Measurements from ENCODE around the gene PXYLP1. TPM values are rescaled to one million over a fixed set of nuclear protein-coding genes. Genes with fewer than 3 reads are reported as not detected.

PXYLP1 gene
- total and polyA plus RNA-seq, 2 donors (not counting 1 experiment from before 2014, with no cell fraction given) = 1.4 to 4.5 TPM

GRCh38 chr3:141288336-141288990, 56.8 kb downstream of the PXYLP1 start:
- TF ChIP-seq EZH2 (IDR thresholded peaks at IDR 0.05; ENCODE audit: borderline replicate concordance, insufficient read depth, low read depth, low read length, poor library complexity, severe bottlenecking) = no peak
- no peak for TF ChIP-seq CTCF (IDR thresholded peaks at IDR 0.05)
- ATAC-seq (ENCODE audit: low read depth) = no peak
- Histone ChIP-seq H2AFZ (ENCODE audit: insufficient read depth, low read depth, low read length, poor library complexity, severe bottlenecking) (no peak overlapping the region), H3K9me3 (ENCODE audit: control extremely low read depth in 1 of 3, control insufficient read depth in 2 of 3, insufficient read depth in 1 of 3, low read length in 2 of 3) (no peaks in the 10 kb centered on the region), H3K4me3 (ENCODE audit: control extremely low read depth in 1 of 5, extremely low read depth in 1 of 5, insufficient read depth in 1 of 5, low read depth in 2 of 5, low read length in 4 of 5) (no peak overlapping the region), H3K27me3 (replicated peaks in 1 of 4; ENCODE audit: control extremely low read depth in 1 of 4, control insufficient read depth in 3 of 4, insufficient read depth in 4 of 4, low read length in 3 of 4) (no peaks in the 10 kb centered on the region), H4K20me1 (ENCODE audit: control insufficient read depth, insufficient read depth, low read length, poor library complexity, severe bottlenecking) (no peaks in the 10 kb centered on the region), H3K36me3 (replicated peaks in 1 of 2; ENCODE audit: control extremely low read depth in 1 of 2, control insufficient read depth in 1 of 2, extremely low read depth in 1 of 2, insufficient read depth in 2 of 2, low read length in 1 of 2) (no peaks in the 10 kb centered on the region), H3K79me2 (ENCODE audit: control insufficient read depth, insufficient read depth, low read length) (no peaks in the 10 kb centered on the region), H3K9ac (ENCODE audit: low read length) (no peak overlapping the region), H3K4me1 (ENCODE audit: control insufficient read depth in 2 of 2, insufficient read depth in 2 of 2, low read length in 2 of 2) (no peaks in the 10 kb centered on the region), H3K27ac (ENCODE audit: low read length in 2 of 2) (no peak overlapping the region), H3K4me2 (replicated peaks; ENCODE audit: low read depth, low read length, poor library complexity, severe bottlenecking) (no peak overlapping the region)
- 76% methylated on average over 3 of the region's 7 CpGs for WGBS (ENCODE audit: insufficient coverage)
- Mint-ChIP-seq H3K4me3 (no peak overlapping the region), H3K9me3 (ENCODE audit: insufficient read depth) (no peaks in the 10 kb centered on the region), H3K27ac (no peak overlapping the region), H3K4me1 (peaks cover 2% of the 10 kb centered on the region), H3K27me3 (no peaks in the 10 kb centered on the region)
- ChIA-PET POLR2A (no interaction called here), CTCF (interaction anchor here (0.6 kb wide), 1 partner anchor 172 kb away, joined by 3 read pairs; no protein-coding TSS in a partner anchor)
- intact Hi-C loops (cut with micrococcal nuclease) = no loop called here
- DNase-seq = no peak

DNA sequence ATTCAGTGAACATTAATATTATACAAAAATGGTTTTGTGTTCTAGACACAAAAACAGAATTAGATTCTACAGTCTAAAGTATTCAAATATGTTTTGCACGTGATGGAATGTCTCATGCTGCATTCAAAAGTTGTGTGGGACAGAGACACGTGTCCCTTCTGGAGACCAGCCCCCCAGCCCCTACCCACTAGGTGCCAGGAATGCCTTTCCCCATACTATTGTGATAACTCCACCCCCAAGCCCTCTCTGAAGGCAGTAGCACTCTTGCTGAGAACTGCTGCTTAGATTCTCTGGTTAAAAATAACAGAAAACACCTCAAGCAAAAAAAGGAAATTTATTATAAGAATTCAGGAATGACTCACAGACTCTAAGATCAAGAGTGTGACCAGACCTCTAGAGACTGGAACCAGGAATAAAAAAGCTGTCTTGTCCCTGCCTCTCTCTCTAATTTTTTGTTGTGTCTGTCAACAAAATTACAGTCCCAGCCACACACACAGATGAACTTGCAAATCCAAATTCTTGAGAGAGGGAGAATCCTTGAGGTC, 57.7 kb downstream of the PXYLP1 start:
- DNase-seq (no peak), ATAC-seq (ENCODE audit: low read depth) (no peak)
- Histone ChIP-seq H4K20me1 (ENCODE audit: control insufficient read depth, insufficient read depth, low read length, poor library complexity, severe bottlenecking) (no peaks in the 10 kb centered on the region), H3K9me3 (ENCODE audit: control extremely low read depth in 1 of 3, control insufficient read depth in 2 of 3, insufficient read depth in 1 of 3, low read length in 2 of 3) (no peaks in the 10 kb centered on the region), H3K4me3 (ENCODE audit: control extremely low read depth in 1 of 5, extremely low read depth in 1 of 5, insufficient read depth in 1 of 5, low read depth in 2 of 5, low read length in 4 of 5) (no peak overlapping the region), H3K36me3 (replicated peaks in 1 of 2; ENCODE audit: control extremely low read depth in 1 of 2, control insufficient read depth in 1 of 2, extremely low read depth in 1 of 2, insufficient read depth in 2 of 2, low read length in 1 of 2) (no peaks in the 10 kb centered on the region), H3K27me3 (replicated peaks in 1 of 4; ENCODE audit: control extremely low read depth in 1 of 4, control insufficient read depth in 3 of 4, insufficient read depth in 4 of 4, low read length in 3 of 4) (no peaks in the 10 kb centered on the region), H3K9ac (ENCODE audit: low read length) (no peak overlapping the region), H2AFZ (ENCODE audit: insufficient read depth, low read depth, low read length, poor library complexity, severe bottlenecking) (no peak overlapping the region), H3K4me1 (ENCODE audit: control insufficient read depth in 2 of 2, insufficient read depth in 2 of 2, low read length in 2 of 2) (no peaks in the 10 kb centered on the region), H3K27ac (ENCODE audit: low read length in 2 of 2) (no peak overlapping the region), H3K79me2 (ENCODE audit: control insufficient read depth, insufficient read depth, low read length) (no peaks in the 10 kb centered on the region), H3K4me2 (replicated peaks; ENCODE audit: low read depth, low read length, poor library complexity, severe bottlenecking) (no peak overlapping the region)
- Mint-ChIP-seq H3K27me3 (no peaks in the 10 kb centered on the region), H3K4me1 (peaks cover 8% of the 10 kb centered on the region), H3K27ac (no peak overlapping the region), H3K4me3 (no peak overlapping the region), H3K9me3 (ENCODE audit: insufficient read depth) (no peaks in the 10 kb centered on the region)
- 80% methylated on average over 1 of the region's 2 CpGs for WGBS (ENCODE audit: insufficient coverage)
- TF ChIP-seq CTCF (IDR thresholded peaks at IDR 0.05) (no peak), EZH2 (IDR thresholded peaks at IDR 0.05; ENCODE audit: borderline replicate concordance, insufficient read depth, low read depth, low read length, poor library complexity, severe bottlenecking) (no peak)
- ChIA-PET POLR2A (no interaction called here), CTCF (no interaction called here)
- intact Hi-C loops (cut with micrococcal nuclease) = no loop called here

Measured in B cell (primary cell).